IPS DF 6.9 (cell line): ENCODE data around the gene AASS.

Experiments
- DNase-seq: peaks from one replicate; pipeline ENCODE4 v3.0.0-alpha.2; 2013; ENCODE audit warnings: low read depth, low spot score
- H3K27ac ChIP-seq: one replicate; pipeline ENCODE4 v1.5.1; 2013; ENCODE audit warnings: low read length, control low read depth
- H3K27me3 ChIP-seq: 2 replicates; pipeline ENCODE4 v1.6.1; 2013; ENCODE audit warnings: mild to moderate bottlenecking, low read length; ENCODE audit not compliant: control insufficient read depth, insufficient read depth
- H3K36me3 ChIP-seq: 2 replicates; pipeline ENCODE4 v1.6.1; 2013; ENCODE audit warnings: low read length; ENCODE audit not compliant: control insufficient read depth, insufficient read depth
- H3K4me1 ChIP-seq: 2 replicates; pipeline ENCODE4 v1.6.1; 2013; ENCODE audit warnings: low read length; ENCODE audit not compliant: control insufficient read depth, insufficient read depth
- H3K4me3 ChIP-seq: 2 replicates; pipeline ENCODE4 v1.5.1; 2013; ENCODE audit warnings: mild to moderate bottlenecking, low read length
- H3K9me3 ChIP-seq: 2 replicates; pipeline ENCODE4 v1.6.1; 2013; ENCODE audit warnings: low read length, inconsistent platforms; ENCODE audit not compliant: control insufficient read depth, insufficient read depth
- WGBS: extraction: QIAGEN DNeasy Blood & Tissue Kit; methylation state at CpG from one replicate; pipeline ENCODE4 v1.1.7; 2013; ENCODE audit warnings: mixed read lengths, missing lambda C conversion rate; ENCODE audit not compliant: insufficient read length, insufficient coverage; 5-methylcytosine and 5-hydroxymethylcytosine counted together

Gene AASS

DNA sequence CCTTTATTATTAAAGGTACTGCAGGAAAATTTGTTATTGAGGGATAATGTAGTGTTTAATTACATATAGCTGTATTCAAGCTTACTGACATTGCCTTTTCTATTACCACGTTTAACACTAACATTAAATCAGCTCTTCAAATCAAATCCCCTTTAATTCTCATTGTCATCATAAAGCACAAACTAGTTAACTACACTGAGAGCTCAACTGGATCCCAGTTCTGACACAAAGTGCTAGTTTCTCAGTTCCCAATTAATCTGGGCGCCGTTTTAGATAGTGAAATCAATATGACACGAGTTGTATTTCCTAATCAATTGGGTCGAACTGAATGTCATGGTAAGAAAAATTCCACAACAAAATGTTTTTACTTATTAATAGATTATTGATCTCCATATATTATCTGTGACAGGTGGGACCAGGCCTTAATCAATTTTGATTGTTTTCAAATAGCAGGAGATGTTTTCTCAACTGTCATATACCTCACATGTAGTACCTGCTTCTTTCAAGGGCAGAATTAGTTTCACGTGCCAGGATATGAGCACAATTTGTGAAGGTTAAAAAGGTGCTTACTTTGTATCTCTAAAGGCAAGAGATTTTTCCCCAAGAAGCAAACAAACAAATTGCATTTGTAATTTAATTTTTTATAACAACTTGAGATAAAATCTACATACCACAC, 71.0 kb downstream of the AASS start:
- Histone ChIP-seq H3K4me1 (no peaks in the 10 kb centered on the region), H3K36me3 (peaks cover 7% of the 10 kb centered on the region; the same call in 1 of the 2 replicates), H3K4me3 (no peak overlapping the region), H3K9me3 (no peaks in the 10 kb centered on the region), H3K27me3 (no peaks in the 10 kb centered on the region), H3K27ac (no peak overlapping the region)
- DNase-seq, result no peak
- WGBS, result 100% methylated on average over 1 of the region's 6 CpGs

DNA sequence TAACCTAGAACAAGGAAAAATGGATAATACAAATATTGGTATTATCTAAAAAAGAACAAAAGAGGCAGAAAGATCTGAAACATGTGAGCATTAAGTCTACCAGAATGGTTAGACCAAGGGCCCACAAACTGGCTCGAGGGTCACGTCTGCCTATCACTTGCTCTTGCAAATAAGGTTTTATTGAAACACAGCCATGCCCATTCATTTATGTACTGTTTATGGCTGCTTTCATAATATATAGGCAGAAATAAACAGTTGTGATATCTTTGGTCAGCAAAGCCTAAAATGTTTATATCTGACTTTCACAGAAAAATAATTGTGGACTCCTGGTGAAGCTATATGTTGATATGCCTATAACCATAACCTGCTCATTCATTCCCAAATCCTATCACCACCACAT, 71.8 kb downstream of the AASS start:
- H3K4me1 ChIP-seq, result no peaks in the 10 kb centered on the region
- H3K27ac ChIP-seq, result no peak overlapping the region
- no peak for DNase-seq
- no peak overlapping the region for H3K4me3 ChIP-seq
- H3K9me3 ChIP-seq, result no peaks in the 10 kb centered on the region
- H3K27me3 ChIP-seq, result no peaks in the 10 kb centered on the region
- H3K36me3 ChIP-seq, result peaks cover 2% of the 10 kb centered on the region; the same call in 1 of the 2 replicates
- no CpG with 5 or more reads among the region's 2 CpGs for WGBS

DNA sequence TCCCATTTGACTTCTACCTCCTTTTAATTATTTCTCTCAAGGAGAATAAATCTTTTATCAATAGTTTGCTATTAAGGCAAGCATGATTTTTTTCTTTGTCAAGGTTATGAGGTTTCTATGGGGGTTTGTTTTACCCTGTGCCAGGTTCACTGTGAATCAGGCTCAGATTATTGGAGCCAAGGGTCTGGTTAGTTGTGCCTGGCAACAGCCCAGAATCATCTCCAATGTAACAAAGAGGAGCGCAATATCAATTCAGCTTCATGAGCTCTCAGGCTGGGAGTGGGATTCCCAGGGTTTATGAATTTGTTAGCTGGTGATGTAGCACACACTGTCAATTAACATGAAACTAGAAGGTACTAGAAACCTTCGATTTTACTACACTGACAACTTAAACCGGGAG, 73.2 kb downstream of the AASS start:
- Histone ChIP-seq H3K4me3 (no peak overlapping the region), H3K27ac (no peak overlapping the region), H3K9me3 (no peaks in the 10 kb centered on the region), H3K27me3 (no peaks in the 10 kb centered on the region), H3K4me1 (no peaks in the 10 kb centered on the region), H3K36me3 (peaks cover 2% of the 10 kb centered on the region; the same call in 1 of the 2 replicates)
- no peak for DNase-seq
- WGBS, result no CpG with 5 or more reads among the region's 3 CpGs

DNA sequence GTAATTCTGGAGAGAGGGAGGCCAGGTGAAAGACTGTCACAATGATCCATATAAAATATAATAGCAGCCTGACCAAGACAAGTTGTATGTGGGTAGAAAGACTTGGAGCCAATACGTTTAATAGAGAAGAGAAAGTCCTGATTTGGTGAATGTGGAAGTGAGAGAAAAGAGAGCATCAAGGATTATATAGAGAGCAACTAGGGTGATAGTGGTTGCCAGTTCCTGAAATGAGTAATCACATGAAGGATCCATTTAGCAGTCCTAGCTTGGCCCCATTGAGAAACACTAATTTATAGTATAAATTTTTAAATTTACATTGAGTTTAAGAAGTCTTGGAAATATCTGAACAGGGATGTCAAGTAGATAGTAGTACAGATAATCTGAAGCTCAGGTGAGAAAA, 74.0 kb downstream of the AASS start:
- no peak overlapping the region for H3K4me3 ChIP-seq
- H3K27ac ChIP-seq, result no peak overlapping the region
- no peak for DNase-seq
- no CpG with 5 or more reads among the region's 1 CpG for WGBS
- peaks cover 2% of the 10 kb centered on the region; the same call in 1 of the 2 replicates for H3K36me3 ChIP-seq
- no peaks in the 10 kb centered on the region for H3K4me1 ChIP-seq
- no peaks in the 10 kb centered on the region for H3K27me3 ChIP-seq
- no peaks in the 10 kb centered on the region for H3K9me3 ChIP-seq

DNA sequence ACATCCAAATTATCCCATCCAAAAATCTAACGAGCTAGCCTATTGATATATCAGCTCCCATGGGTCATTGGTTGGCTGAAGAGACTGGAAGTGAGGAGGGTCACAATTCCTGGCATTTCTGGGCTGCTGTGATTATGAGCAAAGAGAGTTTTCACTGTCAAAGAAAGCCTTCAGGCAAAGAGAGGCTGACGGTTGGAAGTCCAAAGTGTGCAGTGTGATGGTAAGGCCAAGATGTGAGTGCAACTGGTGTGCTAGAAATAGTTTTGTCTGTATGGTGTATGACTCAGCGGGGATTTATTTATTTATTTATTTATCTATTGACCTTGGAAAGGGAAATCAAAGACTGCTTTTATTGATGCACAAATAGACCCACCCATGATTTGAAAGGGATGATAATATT, 75.0 kb downstream of the AASS start:
- Histone ChIP-seq H3K27me3 (no peaks in the 10 kb centered on the region), H3K27ac (no peak overlapping the region), H3K36me3 (no peaks in the 10 kb centered on the region; the same call in 1 of the 2 replicates), H3K4me1 (no peaks in the 10 kb centered on the region), H3K4me3 (no peak overlapping the region), H3K9me3 (no peaks in the 10 kb centered on the region)
- no peak for DNase-seq
- WGBS, result no CpG with 5 or more reads among the region's 3 CpGs

DNA sequence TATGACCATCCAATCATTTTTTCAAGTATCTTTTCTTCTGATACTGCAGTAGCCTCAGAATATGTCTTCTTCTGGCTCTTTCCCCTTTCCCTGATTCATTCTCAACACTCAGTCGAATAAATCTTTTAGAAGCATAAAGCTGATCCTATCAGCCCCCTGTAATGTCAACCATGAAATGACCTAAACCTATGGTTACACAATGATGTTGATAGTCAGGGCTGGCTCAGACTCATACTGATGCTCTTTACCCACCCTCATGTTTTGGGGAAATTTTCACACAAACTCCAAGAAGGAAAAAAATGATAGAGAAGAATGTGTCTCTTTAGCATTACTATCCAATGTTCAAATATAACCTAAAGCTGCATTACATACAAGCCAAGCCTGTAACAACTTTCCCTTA, 76.0 kb downstream of the AASS start:
- no peak for DNase-seq
- no CpG with 5 or more reads among the region's 1 CpG for WGBS

DNA sequence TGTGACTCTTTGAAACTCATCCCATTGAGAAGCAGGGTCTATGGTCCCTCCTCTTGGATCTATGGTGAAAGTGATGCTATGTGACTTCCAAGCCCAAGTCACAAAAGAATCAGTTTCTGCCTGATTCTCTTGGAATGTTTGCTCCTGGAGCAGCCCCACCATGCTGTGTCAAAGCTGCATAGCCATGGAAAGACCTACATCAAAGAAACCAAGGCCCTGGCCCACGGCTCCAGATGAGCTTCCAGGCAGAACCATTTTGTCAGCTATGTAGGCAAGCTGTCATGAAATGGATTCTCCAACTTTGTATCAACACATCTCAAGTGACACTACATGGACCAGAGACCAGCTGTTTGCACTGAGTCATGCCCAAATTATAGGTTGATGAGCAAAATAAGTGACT, 77.0 kb downstream of the AASS start:
- no peak overlapping the region for H3K4me3 ChIP-seq
- no CpG with 5 or more reads among the region's 1 CpG for WGBS
- no peak overlapping the region for H3K27ac ChIP-seq
- no peaks in the 10 kb centered on the region for H3K27me3 ChIP-seq
- H3K4me1 ChIP-seq, result no peaks in the 10 kb centered on the region
- no peaks in the 10 kb centered on the region for H3K36me3 ChIP-seq
- DNase-seq, result no peak
- no peaks in the 10 kb centered on the region for H3K9me3 ChIP-seq

More for the DNA sequence above, 76.0 kb downstream of the AASS start:
- no peaks in the 10 kb centered on the region for H3K27me3 ChIP-seq
- no peak overlapping the region for H3K27ac ChIP-seq
- H3K9me3 ChIP-seq, result no peaks in the 10 kb centered on the region
- no peaks in the 10 kb centered on the region for H3K4me1 ChIP-seq
- H3K36me3 ChIP-seq, result no peaks in the 10 kb centered on the region
- no peak overlapping the region for H3K4me3 ChIP-seq

DNA sequence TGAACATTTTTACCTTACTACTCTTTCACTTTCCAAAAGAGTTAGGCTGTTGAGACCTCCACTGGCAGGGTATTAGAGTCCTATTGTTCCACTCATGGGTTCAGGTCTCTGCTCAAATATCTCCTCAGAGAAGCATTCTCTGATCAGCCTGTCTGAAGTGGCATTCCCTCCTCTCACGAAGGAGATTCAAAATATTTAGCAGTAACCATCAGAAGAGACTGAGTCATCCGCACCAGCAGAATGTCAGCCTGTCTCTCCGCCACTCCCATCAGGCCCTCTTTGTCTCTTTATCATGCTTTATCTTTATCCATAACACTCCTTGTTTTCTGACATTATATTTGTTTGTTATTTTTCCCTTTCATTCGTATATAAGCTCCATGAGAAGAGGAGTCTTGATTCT, 79.1 kb downstream of the AASS start:
- H3K27me3 ChIP-seq, result no peaks in the 10 kb centered on the region
- no CpG with 5 or more reads among the region's 4 CpGs for WGBS
- H3K4me1 ChIP-seq, result no peaks in the 10 kb centered on the region
- peaks cover 4% of the 10 kb centered on the region; the same call in 1 of the 2 replicates for H3K36me3 ChIP-seq
- DNase-seq, result no peak
- H3K4me3 ChIP-seq, result no peak overlapping the region
- no peaks in the 10 kb centered on the region for H3K9me3 ChIP-seq
- H3K27ac ChIP-seq, result no peak overlapping the region

DNA sequence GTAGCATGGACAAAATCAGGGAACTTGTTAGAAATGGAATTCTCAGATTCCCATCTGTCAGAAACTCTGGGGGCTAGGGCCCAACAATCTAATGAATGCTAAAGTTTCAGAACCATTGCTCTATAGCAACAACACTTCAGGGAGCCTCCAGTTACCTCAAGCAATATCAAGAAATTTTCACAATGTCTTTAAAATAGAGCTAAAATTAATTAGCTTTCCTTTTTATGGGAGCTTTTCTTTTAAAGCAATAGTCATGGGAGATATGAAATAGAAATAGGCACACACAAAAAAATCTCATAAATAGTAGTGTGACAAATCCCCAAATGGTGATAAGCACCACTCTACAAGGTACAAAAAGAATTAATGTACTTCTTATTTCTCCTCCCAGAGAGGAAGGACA, 80.9 kb downstream of the AASS start:
- Histone ChIP-seq H3K36me3 (peaks cover 4% of the 10 kb centered on the region; the same call in 1 of the 2 replicates), H3K9me3 (no peaks in the 10 kb centered on the region), H3K27me3 (no peaks in the 10 kb centered on the region), H3K27ac (no peak overlapping the region), H3K4me1 (no peaks in the 10 kb centered on the region), H3K4me3 (no peak overlapping the region)
- DNase-seq, result no peak

DNA sequence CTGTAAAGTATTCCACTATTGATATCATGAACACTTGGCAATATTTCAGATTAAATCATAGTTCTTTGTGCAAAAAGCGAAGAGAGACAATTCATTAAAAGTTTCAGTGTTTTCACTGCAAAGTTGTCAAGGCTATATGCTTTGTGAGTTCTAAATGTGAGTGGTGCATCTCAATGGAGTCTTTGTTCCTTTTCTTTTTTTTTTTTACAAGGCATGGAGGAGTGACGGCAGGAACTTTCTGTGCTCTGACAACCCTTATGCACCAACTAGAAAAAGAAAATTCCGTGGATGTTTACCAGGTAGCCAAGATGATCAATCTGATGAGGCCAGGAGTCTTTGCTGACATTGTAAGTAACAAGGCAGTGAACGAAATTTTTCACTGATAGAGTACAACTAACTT, 84.5 kb downstream of the AASS start:
- H3K9me3 ChIP-seq, result no peaks in the 10 kb centered on the region
- H3K4me3 ChIP-seq, result no peak overlapping the region
- WGBS, result no CpG with 5 or more reads among the region's 4 CpGs
- H3K36me3 ChIP-seq, result peaks cover 4% of the 10 kb centered on the region; the same call in 1 of the 2 replicates
- no peaks in the 10 kb centered on the region for H3K4me1 ChIP-seq
- H3K27ac ChIP-seq, result no peak overlapping the region
- no peaks in the 10 kb centered on the region for H3K27me3 ChIP-seq
- DNase-seq, result no peak

DNA sequence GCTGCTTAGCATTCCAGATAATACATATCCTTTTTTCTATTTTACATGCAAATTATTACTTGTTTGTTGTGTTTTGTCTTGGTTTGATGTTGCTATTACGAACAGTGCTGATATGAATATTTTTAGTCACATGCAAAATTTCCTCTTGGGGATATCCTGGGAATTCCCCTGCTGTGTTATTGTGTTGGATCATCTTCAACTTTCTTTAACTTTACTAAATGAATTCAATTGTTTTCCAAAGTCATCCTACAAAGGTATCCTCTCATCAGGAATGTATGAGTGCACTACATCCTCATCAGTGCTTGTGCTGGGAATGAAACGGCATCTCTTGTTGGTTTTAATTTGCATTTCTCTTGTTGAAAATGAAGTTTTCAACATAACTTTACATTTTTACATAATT, 87.1 kb downstream of the AASS start:
- no peak for DNase-seq
- Histone ChIP-seq H3K27ac (no peak overlapping the region), H3K4me3 (no peak overlapping the region), H3K4me1 (no peaks in the 10 kb centered on the region), H3K9me3 (no peaks in the 10 kb centered on the region), H3K27me3 (no peaks in the 10 kb centered on the region), H3K36me3 (peaks cover 17% of the 10 kb centered on the region; the same call in 1 of the 2 replicates)
- no CpG with 5 or more reads among the region's 2 CpGs for WGBS
